Muscle of arm (tissue), 12 donors: ENCODE data around the gene WBP11. TPM values are rescaled to one million over a fixed set of nuclear protein-coding genes. Genes with fewer than 3 reads are reported as not detected.
"Not testable (repeated sequence)": the region's sequence is repeated elsewhere in the genome, so short reads cannot be mapped to it uniquely, and the experiment has no call there.

Experiments
- DNase-seq: peaks from one replicate; pipeline ENCODE4 v3.0.0-alpha.2; 2013
- polyA plus RNA-seq, 12 donors: library from polyadenylated mRNA; unstranded; fragments of 120-200 nt; gene quantifications; one replicate each; pipeline ENCODE4 v1.2.1, GENCODE V29; 2013; ENCODE audit not compliant: insufficient read length in 12 of 12

WBP11 gene
- polyA plus RNA-seq, 12 donors = 57.7 to 87.1 (median 67.1) TPM; not detected in 1

DNA sequence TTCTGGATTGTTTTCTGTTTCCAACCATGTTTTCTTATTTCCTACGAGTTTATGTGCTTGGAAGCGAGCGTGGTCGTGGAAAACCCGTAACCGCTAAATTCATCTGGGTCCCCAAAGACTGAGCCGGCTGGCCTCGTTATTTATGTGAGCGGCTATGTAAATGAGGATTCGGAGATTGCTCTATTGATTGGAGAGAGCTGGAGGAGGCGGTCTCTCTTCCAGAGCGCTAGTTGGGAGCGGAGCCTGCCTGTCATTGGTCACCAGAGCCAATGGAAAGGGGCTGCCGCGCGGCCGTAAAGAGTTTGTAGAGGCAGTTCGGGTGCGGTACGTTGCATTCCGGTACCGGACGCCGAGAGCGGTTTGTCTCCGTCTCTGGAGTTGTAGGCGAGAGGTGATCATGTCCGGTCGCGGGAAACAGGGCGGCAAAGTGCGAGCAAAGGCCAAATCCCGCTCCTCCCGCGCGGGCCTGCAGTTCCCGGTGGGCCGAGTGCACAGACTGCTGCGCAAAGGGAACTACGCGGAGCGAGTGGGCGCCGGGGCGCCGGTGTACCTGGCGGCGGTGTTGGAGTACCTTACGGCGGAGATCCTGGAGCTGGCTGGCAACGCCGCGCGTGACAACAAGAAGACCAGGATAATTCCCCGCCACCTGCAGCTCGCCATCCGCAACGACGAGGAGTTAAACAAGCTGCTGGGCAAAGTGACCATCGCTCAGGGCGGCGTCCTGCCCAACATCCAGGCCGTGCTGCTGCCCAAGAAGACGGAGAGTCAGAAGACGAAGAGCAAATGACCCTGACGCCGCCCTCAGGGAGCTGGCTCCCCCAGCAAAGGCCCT, 29.0 kb downstream of the WBP11 start:
- peak; percentile 95 for DNase-seq

DNA sequence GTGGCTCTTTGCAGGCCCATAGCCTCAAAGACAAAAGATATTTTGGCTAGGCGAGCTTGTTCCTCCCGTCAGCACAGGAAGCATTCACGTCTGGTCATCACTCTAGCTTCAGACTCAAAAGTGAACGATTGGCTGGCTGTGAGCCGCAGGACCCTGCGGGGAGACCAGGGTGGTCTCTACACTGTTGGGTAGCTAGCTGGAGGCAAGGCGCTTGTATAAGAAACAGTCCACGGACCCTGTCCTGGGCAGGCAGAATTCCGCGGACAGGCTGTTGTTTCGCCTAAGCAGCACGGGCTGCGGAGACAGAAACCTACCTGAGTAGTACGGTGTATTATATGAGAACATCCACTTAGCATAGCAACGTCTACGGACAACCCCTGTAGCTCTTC, 29.6 kb downstream of the WBP11 start:
- DNase-seq = no peak

DNA sequence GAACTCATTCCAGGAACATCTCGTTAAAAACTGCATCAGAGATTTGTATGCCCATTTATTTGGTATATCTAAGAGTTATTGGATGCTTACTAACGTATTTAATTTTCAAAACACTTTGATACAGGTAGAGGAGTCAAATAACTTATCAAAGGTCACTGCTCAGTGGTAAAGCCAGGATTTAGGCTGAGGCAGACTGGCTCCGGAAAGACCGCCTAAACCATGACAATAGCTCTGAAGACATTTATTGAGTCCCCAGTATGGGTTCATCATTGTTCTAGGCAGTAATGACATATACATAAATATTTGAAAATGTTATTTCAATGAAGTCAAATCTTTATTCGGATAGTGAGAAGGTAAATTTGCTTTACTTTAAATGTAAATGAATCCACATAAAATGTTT, 30.3 kb downstream of the WBP11 start:
- no peak for DNase-seq

- DNase-seq = no peak
These were observed 31.6 kb downstream of the WBP11 start for GRCh38 chr12:14771651-14772137.

GRCh38 chr12:14770496-14771461, 32.5 kb downstream of the WBP11 start:
- DNase-seq = peak; percentile 94

- DNase-seq = peak; percentile 82
These were observed 33.2 kb downstream of the WBP11 start for GRCh38 chr12:14769969-14770495.

GRCh38 chr12:14769466-14769968, 33.8 kb downstream of the WBP11 start:
- peak; percentile 48 for DNase-seq

DNA sequence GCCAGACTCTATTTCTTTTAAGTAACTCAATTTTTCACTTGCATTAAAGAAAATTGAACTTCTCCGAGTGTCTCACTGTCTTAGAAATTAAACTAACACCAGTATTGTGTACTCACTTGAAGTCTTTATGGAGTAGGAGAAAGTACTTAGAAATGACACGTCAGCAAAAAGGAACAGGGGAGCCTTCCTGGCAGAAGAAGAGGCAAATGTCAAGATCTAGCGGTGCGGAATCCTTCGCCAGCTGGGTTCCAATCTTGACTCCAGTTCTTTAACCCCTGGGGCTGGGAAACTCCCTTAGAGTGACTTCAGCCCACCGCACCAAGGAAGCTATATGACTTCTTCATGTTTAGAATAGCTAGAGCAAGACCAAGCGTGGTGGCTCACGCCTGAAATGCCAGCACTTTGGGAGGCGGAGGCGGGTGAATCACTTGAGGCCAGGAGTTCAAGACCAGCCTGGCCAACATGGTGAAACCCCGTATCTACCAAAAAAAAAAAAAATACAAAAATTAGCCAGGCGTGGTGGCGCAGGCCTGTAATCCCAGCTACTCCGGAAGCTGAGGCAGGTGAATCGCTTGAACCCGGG, 34.4 kb downstream of the WBP11 start:
- peak; percentile 21 for DNase-seq

- no peak for DNase-seq
These were observed 35.7 kb downstream of the WBP11 start for GRCh38 chr12:14767617-14768016.

- no peak for DNase-seq
These were observed 36.5 kb downstream of the WBP11 start for GRCh38 chr12:14766649-14767215.

DNA sequence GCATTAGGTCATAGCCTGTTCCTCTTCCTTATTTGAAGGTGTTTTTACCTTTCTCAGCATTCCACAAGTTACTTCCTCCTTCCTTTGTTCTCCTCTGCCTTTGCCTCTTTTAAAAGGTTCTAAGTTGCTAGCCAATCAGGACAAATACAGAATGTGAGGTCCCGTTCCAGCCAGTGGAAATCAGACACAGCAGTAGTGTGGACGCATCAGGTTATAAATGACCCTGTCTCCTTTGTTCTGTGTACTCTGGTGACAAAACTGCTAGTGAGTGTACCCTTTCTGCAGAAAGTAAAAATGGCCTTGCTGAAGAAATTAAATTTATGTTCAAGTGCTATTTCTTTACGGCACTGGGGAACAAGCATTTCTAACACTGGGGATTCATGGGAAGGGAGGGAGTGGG, 37.3 kb downstream of the WBP11 start:
- DNase-seq = not testable (repeated sequence)

GRCh38 chr12:14765398-14765797, 37.9 kb downstream of the WBP11 start:
- DNase-seq = no peak

DNA sequence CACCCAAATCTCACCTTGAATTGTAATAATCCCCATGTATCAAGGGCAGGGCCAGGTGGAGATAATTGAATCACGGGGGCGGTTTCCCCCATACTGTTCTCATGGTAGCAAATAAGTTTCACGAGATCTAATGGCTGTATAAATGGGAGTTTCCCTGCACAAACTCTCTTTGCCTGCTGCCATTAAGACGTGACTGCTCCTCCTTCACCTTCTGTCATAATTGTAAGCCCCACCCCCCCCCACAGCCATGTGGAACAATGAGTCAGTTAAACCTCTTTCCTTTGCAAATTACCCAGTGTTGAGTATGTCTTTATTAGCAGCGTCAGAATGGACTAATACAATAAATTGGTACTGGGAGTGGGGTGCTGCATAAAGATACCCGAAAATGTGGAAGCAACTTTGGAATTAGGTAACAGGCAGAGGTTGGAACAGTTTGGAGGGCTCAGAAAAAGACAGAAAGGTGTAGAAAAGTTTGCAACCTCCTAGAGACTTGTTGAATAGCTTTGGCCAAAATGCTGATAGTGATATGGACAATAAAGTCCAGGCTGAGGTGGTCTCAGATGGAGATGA, 43.5 kb downstream of the WBP11 start:
- not testable (repeated sequence) for DNase-seq

DNA sequence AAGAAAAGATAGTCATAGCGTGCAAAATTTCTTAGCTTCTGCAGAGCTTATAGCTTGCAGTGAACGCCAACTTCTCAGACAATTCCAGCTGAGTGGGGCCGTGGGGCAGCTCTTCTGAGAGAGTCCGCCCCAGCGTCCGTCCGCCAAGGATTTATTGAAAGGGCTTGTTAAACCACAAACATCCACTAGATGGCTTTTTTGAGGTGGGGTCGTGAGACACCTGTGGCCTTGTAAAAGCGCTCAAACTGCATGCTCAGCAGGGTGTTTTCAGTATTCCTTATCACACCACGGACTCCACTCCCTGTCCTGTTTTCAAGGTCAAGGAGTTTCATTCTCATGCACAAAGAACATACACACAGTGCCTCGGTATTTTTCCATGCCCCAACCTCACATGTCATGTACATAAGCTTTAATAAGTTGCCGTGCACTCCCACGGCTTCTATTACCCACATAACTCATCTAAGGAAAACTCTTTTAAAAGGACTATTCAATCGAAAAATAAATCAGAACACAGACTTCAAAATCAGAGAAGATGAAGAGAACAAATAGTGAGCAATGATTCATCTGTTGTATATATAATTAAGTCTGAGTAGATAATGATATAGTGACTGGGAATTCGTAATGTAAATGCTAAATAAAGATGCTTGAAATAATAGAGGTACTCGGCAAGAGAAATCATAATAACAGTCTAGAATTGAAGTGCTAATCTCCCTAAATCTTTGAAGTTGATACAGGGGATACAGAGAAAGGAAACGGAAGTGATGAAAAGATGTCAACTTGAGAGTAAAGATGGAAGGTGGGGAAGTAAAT, 46.7 kb downstream of the WBP11 start:
- DNase-seq = peak; percentile 11

DNA sequence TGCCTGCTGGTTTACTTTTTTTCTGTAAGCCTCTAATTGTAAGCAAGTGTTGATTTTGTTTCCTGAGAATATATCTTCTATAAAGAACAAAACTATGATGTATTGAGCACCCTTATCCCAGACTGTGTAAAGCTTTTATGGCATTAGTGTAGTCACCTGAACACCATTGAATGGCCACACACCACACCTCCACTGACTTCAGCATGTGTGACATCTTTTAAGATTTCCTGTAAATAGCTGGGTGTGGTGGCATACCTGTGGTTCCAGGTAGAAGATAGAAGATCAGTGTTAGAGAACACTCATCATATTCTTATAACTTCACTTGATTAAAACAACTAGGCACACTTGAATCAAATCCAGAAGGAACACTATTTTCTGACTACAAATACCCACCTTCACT, 51.3 kb downstream of the WBP11 start:
- DNase-seq = no peak

DNA sequence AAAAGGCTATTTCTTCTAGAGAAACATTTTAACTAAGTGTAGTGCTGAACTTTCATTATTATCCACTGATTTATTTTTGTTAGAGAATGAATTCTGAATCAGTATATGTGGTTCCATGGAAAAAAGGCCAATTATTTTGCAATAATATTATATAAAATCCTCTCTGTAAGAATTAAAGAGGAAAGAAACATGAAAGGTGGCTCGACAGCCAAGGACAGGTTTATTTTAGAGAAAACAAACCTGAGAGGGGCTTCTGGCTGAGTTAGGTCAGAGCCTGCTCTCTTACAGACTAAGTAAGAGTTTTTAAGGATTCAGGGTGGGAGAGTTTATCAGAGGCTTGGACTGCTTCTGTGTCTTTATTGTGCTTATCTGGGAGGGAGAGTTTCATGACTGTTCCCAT, 60.2 kb downstream of the WBP11 start:
- no peak for DNase-seq

GRCh38 chr12:14741942-14742341, 61.3 kb downstream of the WBP11 start:
- DNase-seq = no peak

- DNase-seq = no peak
These were observed 62.1 kb downstream of the WBP11 start for GRCh38 chr12:14741153-14741552.

- DNase-seq = not testable (repeated sequence)
These were observed 66.8 kb downstream of the WBP11 start for GRCh38 chr12:14736441-14736840.
